SH-SY5Y (cell line): Measurements from ENCODE around the gene CA5B.

Experiments
- GATA2 ChIP-seq: IDR thresholded peaks from 2 replicates; pipeline ENCODE4 v1.6.1; 2011; ENCODE audit warnings: mild to moderate bottlenecking, low read depth, low read length
- GATA3 ChIP-seq: IDR thresholded peaks from 2 replicates; pipeline ENCODE4 v1.6.1; 2011; ENCODE audit warnings: low read depth, mild to moderate bottlenecking, low read length, moderate library complexity

DNA sequence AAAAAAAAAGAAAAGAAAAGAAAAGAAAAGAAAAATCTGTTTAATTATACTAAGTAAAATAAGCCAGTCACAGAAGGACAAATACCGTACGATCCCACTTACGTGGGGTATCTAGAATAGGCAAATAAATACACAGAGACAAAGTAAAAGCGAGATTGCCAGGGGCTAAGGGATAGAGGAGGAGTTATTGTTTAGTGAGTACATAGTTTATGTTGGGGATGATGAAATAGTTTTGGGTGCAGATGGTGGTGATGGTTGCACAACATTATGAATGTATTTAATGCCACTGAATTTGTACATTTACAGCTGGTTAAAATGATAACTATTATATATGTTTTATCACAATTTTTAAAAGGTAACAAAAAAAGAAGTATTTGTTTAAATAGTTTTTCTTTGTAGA lies 7.1 kb downstream of the CA5B start:
- no peak for TF ChIP-seq GATA2
- no peak for TF ChIP-seq GATA3
